Mammary epithelial cell (primary cell): ENCODE data around the gene RPL32.

Experiments
- CTCF ChIP-seq, 2 donors: IDR thresholded peaks in 1 of 2; conservative IDR thresholded peaks in 1 of 2; 2 replicates each; pipeline ENCODE4 v1.5.1; 2011 to 2012; ENCODE audit warnings: inconsistent platforms in 2 of 2, low read length in 2 of 2, mild to moderate bottlenecking in 2 of 2, control low read depth in 1 of 2, low read depth in 1 of 2; ENCODE audit not compliant: insufficient read depth in 1 of 2; ENCODE audit errors: extremely low read depth in 1 of 2
- EZH2 ChIP-seq: IDR thresholded peaks from 2 replicates; pipeline ENCODE4 v1.6.1; 2012; ENCODE audit warnings: low read length, inconsistent platforms, borderline replicate concordance

- TF ChIP-seq EZH2 = no peak
- TF ChIP-seq CTCF (conservative IDR thresholded peaks at IDR 0.05 in 1 of 2, IDR thresholded peaks at IDR 0.05 in 1 of 2; ENCODE audit: extremely low read depth in 1 of 2, insufficient read depth in 1 of 2, low read depth in 1 of 2, low read length in 2 of 2) = no peak
Observed at GRCh38 chr3:12859840-12860239, 18.5 kb upstream of the RPL32 start.
